ENCODE results near the gene HTR3A. TPM values are rescaled to one million over a fixed set of nuclear protein-coding genes. Genes with fewer than 3 reads are reported as not detected.

Gene HTR3A
- polyA plus RNA-seq, 5 donors = 0.10 to 0.21 TPM; not detected in 3

- no peak for DNase-seq
Measured at GRCh38 chr11:114017723-114018122, 42.8 kb downstream of the HTR3A start.

- DNase-seq = no peak
Measured at GRCh38 chr11:114019046-114019445, 44.1 kb downstream of the HTR3A start.

DNA sequence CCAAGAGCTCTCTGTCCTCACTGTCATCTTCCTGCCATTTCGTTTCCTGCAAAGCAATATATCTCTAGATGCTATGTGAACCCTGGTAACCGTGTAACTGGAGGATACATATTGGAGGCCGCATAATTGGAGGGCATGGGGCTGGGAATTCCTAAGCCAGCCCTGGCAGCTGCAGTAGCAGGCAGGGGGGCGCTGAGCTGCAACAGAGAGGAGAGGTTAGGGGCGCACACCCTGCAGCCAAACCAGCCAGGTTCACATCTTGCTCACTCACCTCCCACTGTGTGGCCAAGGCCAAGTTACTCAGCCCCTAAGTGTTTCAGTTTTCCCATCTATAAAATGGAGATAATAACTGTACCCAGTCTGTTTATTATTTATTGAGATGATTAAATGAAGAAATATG lies 44.7 kb downstream of the HTR3A start:
- DNase-seq = no peak

GRCh38 chr11:114025329-114025907 lies 50.5 kb downstream of the HTR3A start:
- no peak for DNase-seq

DNA sequence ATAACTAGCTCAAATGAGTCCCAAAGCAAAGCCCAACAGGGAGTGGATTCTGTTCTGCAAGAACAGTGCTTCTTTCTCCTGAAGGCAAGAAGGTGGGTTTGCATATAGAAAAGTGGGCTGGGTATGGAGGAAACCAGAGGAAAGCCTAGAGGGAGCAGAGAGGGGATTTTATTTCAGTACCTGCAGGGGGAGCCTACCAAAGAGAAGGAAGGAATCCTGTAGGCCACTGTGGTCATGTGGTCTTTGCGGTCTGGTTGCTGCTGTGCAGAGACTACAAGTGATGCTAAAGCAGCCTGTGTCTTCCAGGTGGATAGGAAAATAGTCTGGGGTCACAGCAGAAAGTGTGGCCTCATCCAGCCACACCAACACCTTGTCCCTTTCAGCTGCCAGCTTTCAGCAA lies 51.4 kb downstream of the HTR3A start:
- DNase-seq = no peak

DNA sequence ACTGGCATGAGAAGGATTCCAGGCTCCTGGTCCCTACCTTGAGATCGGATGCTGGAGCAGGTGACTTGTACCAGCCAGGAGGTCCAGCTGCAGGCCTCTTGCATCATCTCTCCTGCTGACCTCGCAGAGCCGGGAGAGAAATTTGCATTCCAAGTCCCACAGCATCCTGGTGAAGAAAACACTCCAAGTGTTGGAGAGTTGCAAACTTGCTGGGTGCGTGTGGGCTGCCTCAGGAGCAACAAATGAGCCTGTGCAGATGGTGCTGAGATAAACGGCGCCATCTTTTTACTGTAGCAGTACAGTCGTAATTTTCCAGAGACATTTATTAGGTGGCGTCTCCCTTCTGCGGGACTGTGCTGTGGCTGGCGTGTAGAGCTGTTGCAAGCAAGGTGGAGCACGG lies 52.5 kb downstream of the HTR3A start:
- DNase-seq = no peak

- no peak for DNase-seq
Measured at GRCh38 chr11:114027926-114028325, 53.0 kb downstream of the HTR3A start.

DNA sequence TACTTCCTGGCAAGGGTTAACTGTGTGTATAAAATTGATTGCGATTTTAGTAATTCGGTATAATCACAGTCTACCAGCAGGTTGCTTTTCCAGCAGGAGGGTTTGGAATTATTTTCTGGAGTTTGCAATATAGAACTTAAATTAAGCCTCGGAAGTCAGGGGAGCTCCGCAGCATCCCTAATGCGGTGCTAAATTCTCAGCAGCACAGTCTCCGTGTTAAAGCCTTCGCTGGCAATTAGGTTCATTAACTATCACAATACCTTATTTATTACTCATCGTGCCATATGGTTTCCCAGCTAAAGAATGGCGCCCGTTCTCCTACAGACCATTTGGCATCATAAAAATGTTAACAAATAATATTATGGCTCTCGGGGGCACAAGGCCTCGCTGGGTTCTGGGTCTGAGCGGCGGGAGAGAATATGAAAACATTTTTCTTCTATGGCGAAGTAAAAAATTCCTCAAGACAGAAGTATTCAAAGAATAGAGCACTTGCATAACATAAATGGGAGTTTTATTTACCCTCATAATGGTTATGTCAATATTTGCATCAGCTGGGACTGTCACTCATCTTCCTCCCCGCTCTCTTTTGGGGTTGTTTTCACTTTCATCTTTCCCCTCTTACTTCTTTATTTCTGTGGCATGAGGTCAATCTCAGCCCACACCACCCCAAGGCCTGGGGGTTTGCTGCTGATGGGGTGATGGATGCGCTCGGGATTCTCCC lies 56.5 kb downstream of the HTR3A start:
- no peak for DNase-seq

DNA sequence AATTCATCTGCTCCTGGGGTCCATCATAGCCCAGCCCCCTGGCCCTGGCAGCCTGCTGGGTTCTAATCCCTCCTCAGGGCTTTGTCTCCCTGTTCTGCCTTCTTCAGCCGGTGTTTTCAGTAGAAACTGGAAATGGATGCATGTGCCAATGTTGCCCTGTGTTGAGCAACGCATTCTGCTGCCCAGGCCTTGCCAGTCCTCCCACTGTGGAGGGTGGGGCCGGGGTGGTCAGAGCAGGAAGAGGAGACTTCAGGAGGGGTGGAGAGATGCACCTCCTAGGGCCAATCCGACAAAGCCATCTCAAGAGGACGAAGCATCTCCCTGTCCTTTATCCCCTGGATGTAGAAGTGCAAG lies 57.0 kb downstream of the HTR3A start:
- DNase-seq = no peak

GRCh38 chr11:114033066-114033465 lies 58.2 kb downstream of the HTR3A start:
- no peak for DNase-seq

GRCh38 chr11:114033572-114033971 lies 58.7 kb downstream of the HTR3A start:
- no peak for DNase-seq

GRCh38 chr11:114034956-114035355 lies 60.0 kb downstream of the HTR3A start:
- DNase-seq = no peak

GRCh38 chr11:114036147-114036811 lies 61.4 kb downstream of the HTR3A start:
- peak; percentile 64 to 68 for DNase-seq

- DNase-seq = no peak
Measured at GRCh38 chr11:114036958-114037357, 62.0 kb downstream of the HTR3A start.

DNA sequence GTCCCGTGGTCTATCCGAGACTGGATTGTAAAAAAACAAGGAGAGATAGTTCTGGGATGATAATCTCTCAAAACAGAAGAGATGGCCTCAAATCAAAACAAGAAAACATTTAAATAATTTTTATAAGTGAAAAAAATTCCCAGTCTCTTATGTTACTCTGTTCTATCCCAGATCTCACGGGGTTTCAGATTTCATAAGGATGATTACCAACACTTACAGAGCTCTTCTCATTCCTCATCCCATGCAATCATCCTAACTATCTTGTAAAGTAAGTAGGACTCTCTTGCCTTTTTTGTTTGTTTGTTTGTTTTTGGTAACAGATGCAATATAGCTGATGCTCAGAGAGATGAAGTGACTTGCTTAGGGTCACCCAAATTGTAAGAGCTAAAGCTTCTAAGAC lies 64.6 kb downstream of the HTR3A start:
- DNase-seq = no peak

Other genes with a start within 250 kb of the HTR3A start
- gene ZW10, start 201.4 kb upstream of the HTR3A start, polyA plus RNA-seq (ENCODE audit: insufficient read depth in 1 of 5, insufficient read length in 5 of 5, low replicate concordance in 1 of 5) = 10 to 100 TPM; 18.1 to 26.5 (median 24.5) TPM
- gene CLDN25, start 195.3 kb upstream of the HTR3A start, polyA plus RNA-seq (ENCODE audit: insufficient read depth in 1 of 5, insufficient read length in 5 of 5, low replicate concordance in 1 of 5) = not detected
- 10 to 100 TPM; 29.3 to 54.9 (median 46.7) TPM for gene USP28, start 99.5 kb upstream of the HTR3A start, polyA plus RNA-seq (ENCODE audit: insufficient read depth in 1 of 5, insufficient read length in 5 of 5, low replicate concordance in 1 of 5)
- under 1 TPM; 0.12 to 0.15 (median 0.14) TPM for gene HTR3B, start 70.3 kb upstream of the HTR3A start, polyA plus RNA-seq (ENCODE audit: insufficient read depth in 1 of 5, insufficient read length in 5 of 5, low replicate concordance in 1 of 5)
- 1 to 10 TPM; 3.1 to 9.9 (median 6.7) TPM for gene ZBTB16, start 84.6 kb downstream of the HTR3A start, polyA plus RNA-seq (ENCODE audit: insufficient read depth in 1 of 5, insufficient read length in 5 of 5, low replicate concordance in 1 of 5)